Measurements from ENCODE around the gene DLX6. TPM values are rescaled to one million over a fixed set of nuclear protein-coding genes. Genes with fewer than 3 reads are reported as not detected.

DLX6 gene
- total RNA-seq = 1.1 and 2.1 TPM in 2 replicates

- peak within 1 kb of the TSS; percentile 74 for H3K4me3 ChIP-seq (ENCODE audit: insufficient read depth, low read length)
- H3K9me3 ChIP-seq (ENCODE audit: low read depth, low read length) = no peaks in the 10 kb centered on the region
- peak within 1 kb of the TSS; percentile 88 for H2AFZ ChIP-seq (ENCODE audit: low read length)
- peak; percentile 100 for DNase-seq (ENCODE audit: insufficient read length, low spot score, missing footprints)
- H3K27ac ChIP-seq (ENCODE audit: low read depth, low read length) = peak within 1 kb of the TSS; percentile 27
- no peaks in the 10 kb centered on the region for H3K36me3 ChIP-seq (ENCODE audit: insufficient read depth, low read length)
- peak within 1 kb of the TSS; percentile 89 for H3K4me2 ChIP-seq (ENCODE audit: insufficient read depth, low read length)
- H3K79me2 ChIP-seq (ENCODE audit: insufficient read depth, low read length) = peaks cover 5% of the 10 kb centered on the region
- H4K20me1 ChIP-seq (ENCODE audit: insufficient read depth, low read length) = no peaks in the 10 kb centered on the region
- no peaks in the 10 kb centered on the region for H3K27me3 ChIP-seq (ENCODE audit: insufficient read depth, low read length)
- TF ChIP-seq, protein P1, sequence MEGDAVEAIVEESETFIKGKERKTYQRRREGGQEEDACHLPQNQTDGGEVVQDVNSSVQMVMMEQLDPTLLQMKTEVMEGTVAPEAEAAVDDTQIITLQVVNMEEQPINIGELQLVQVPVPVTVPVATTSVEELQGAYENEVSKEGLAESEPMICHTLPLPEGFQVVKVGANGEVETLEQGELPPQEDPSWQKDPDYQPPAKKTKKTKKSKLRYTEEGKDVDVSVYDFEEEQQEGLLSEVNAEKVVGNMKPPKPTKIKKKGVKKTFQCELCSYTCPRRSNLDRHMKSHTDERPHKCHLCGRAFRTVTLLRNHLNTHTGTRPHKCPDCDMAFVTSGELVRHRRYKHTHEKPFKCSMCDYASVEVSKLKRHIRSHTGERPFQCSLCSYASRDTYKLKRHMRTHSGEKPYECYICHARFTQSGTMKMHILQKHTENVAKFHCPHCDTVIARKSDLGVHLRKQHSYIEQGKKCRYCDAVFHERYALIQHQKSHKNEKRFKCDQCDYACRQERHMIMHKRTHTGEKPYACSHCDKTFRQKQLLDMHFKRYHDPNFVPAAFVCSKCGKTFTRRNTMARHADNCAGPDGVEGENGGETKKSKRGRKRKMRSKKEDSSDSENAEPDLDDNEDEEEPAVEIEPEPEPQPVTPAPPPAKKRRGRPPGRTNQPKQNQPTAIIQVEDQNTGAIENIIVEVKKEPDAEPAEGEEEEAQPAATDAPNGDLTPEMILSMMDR (IDR thresholded peaks at IDR 0.05; ENCODE audit: extremely low read depth, low read depth, low read length) = no peak
- H3K4me1 ChIP-seq (ENCODE audit: insufficient read depth, low read length) = peaks cover 10% of the 10 kb centered on the region
These were observed at the start of gene DLX6 for GRCh38 chr7:97005183-97006054. Gene DLX6, plus strand, starts transcription at chr7:97005553. Its CDS starts 425 bp downstream, at chr7:97005978.

- no peaks in the 10 kb centered on the region for H3K9me3 ChIP-seq (ENCODE audit: low read depth, low read length)
- no peaks in the 10 kb centered on the region for H4K20me1 ChIP-seq (ENCODE audit: insufficient read depth, low read length)
- TF ChIP-seq, protein P1 (IDR thresholded peaks at IDR 0.05; ENCODE audit: extremely low read depth, low read depth, low read length) = no peak
- H2AFZ ChIP-seq (ENCODE audit: low read length) = no peak overlapping the region
- H3K4me3 ChIP-seq (ENCODE audit: insufficient read depth, low read length) = no peak overlapping the region
- no peaks in the 10 kb centered on the region for H3K79me2 ChIP-seq (ENCODE audit: insufficient read depth, low read length)
- H3K27ac ChIP-seq (ENCODE audit: low read depth, low read length) = no peak overlapping the region
- DNase-seq (ENCODE audit: insufficient read length, low spot score, missing footprints) = no peak
- peaks cover 16% of the 10 kb centered on the region for H3K4me1 ChIP-seq (ENCODE audit: insufficient read depth, low read length)
- no peak overlapping the region for H3K4me2 ChIP-seq (ENCODE audit: insufficient read depth, low read length)
- H3K36me3 ChIP-seq (ENCODE audit: insufficient read depth, low read length) = no peaks in the 10 kb centered on the region
- H3K27me3 ChIP-seq (ENCODE audit: insufficient read depth, low read length) = no peaks in the 10 kb centered on the region
These were observed 46.2 kb upstream of the DLX6 start for GRCh38 chr7:96959135-96959534.

DNA sequence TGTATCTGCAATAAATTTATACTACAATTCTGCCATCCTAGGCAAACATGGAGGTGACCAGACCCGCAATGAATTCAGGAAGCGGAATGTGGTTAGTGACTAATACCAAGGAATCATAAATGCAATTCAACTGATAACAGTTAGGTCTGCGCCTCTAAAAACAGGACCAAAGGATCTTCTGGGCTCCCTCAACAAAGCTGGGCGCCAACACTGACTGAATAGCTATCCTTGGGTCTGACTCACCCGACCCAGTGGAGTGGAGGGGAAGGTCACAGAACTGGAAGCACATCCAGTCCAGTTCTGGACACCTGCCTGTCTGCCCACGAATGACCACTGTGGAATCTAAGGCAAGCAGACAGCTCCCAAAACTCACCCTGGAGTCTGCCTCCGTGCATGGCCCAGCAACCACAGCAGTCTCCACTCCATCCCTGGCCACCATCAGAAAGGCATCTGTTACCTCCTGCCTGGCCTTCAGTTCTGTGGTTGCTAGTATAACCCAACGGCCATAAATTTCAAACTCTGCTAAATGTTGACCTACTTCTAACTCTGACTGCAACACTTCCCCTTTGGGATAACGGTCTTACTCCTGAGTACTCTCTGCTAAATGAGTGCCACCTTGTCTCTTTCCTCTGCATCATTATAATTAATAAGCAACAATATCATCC, 43.0 kb upstream of the DLX6 start:
- TF ChIP-seq, protein P1 (IDR thresholded peaks at IDR 0.05; ENCODE audit: extremely low read depth, low read depth, low read length) = no peak
- peak overlapping the region; percentile 33 for H3K27ac ChIP-seq (ENCODE audit: low read depth, low read length)
- H3K36me3 ChIP-seq (ENCODE audit: insufficient read depth, low read length) = no peaks in the 10 kb centered on the region
- DNase-seq (ENCODE audit: insufficient read length, low spot score, missing footprints) = no peak
- no peaks in the 10 kb centered on the region for H3K27me3 ChIP-seq (ENCODE audit: insufficient read depth, low read length)
- H4K20me1 ChIP-seq (ENCODE audit: insufficient read depth, low read length) = no peaks in the 10 kb centered on the region
- peaks cover 13% of the 10 kb centered on the region for H3K4me1 ChIP-seq (ENCODE audit: insufficient read depth, low read length)
- no peaks in the 10 kb centered on the region for H3K79me2 ChIP-seq (ENCODE audit: insufficient read depth, low read length)
- H3K9me3 ChIP-seq (ENCODE audit: low read depth, low read length) = no peaks in the 10 kb centered on the region
- H3K4me3 ChIP-seq (ENCODE audit: insufficient read depth, low read length) = no peak overlapping the region
- no peak overlapping the region for H2AFZ ChIP-seq (ENCODE audit: low read length)
- peak overlapping the region; percentile 50 for H3K4me2 ChIP-seq (ENCODE audit: insufficient read depth, low read length)

DNA sequence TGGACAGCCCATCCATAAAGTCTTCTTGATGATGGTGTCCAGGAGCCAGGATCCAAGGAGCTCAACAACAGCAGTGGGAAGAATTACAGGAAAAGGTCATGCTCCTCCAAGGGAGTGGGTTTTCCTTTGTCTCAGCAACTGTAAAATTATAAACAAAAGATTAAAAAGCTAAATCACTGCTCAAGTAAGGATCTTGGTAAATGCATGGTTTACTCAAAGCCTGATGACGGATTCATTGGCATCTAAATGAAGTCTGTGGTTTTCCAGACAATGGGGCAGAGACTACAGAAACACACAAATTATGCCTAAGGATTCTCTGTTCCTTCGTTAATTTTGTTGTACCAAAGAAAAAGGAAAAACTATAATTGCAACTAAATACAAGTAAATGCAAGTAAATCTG, 36.4 kb upstream of the DLX6 start:
- H3K4me2 ChIP-seq (ENCODE audit: insufficient read depth, low read length) = no peak overlapping the region
- no peak overlapping the region for H3K27ac ChIP-seq (ENCODE audit: low read depth, low read length)
- peaks cover 17% of the 10 kb centered on the region for H3K4me1 ChIP-seq (ENCODE audit: insufficient read depth, low read length)
- H4K20me1 ChIP-seq (ENCODE audit: insufficient read depth, low read length) = no peaks in the 10 kb centered on the region
- TF ChIP-seq, protein P1 (IDR thresholded peaks at IDR 0.05; ENCODE audit: extremely low read depth, low read depth, low read length) = no peak
- H3K9me3 ChIP-seq (ENCODE audit: low read depth, low read length) = no peaks in the 10 kb centered on the region
- no peak overlapping the region for H2AFZ ChIP-seq (ENCODE audit: low read length)
- DNase-seq (ENCODE audit: insufficient read length, low spot score, missing footprints) = no peak
- no peaks in the 10 kb centered on the region for H3K36me3 ChIP-seq (ENCODE audit: insufficient read depth, low read length)
- H3K79me2 ChIP-seq (ENCODE audit: insufficient read depth, low read length) = no peaks in the 10 kb centered on the region
- no peak overlapping the region for H3K4me3 ChIP-seq (ENCODE audit: insufficient read depth, low read length)
- H3K27me3 ChIP-seq (ENCODE audit: insufficient read depth, low read length) = no peaks in the 10 kb centered on the region

All from osteoblast (primary cell).